HepG2 (cell line): ENCODE data around the gene SDC4. TPM values are rescaled to one million over a fixed set of nuclear protein-coding genes. Genes with fewer than 3 reads are reported as not detected.

Experiments used
- ARNTL ChIP-seq: sonication (generic); formaldehyde crosslinking; IDR thresholded peaks from 2 replicates; pipeline ENCODE4 v1.4.0; 2020; ENCODE audit warnings: mild to moderate bottlenecking, missing genetic modification reagents
- CC2D1A ChIP-seq: sonication (generic); formaldehyde crosslinking; IDR thresholded peaks from 2 replicates; pipeline ENCODE4 v1.8.1; 2023; ENCODE audit warnings: mild to moderate bottlenecking, missing genetic modification reagents
- DR1 ChIP-seq: sonication (generic); formaldehyde crosslinking; IDR thresholded peaks from 2 replicates; pipeline ENCODE4 v1.8.0; 2021; ENCODE audit warnings: mild to moderate bottlenecking, missing genetic modification reagents, inconsistent platforms
- FOSL2 ChIP-seq: sonication (generic); formaldehyde crosslinking; IDR thresholded peaks from 2 replicates; pipeline ENCODE4 v1.4.0; 2020; ENCODE audit warnings: missing genetic modification reagents
- KAT8 ChIP-seq: IDR thresholded peaks from 2 replicates; pipeline ENCODE4 v1.6.1; 2016; ENCODE audit warnings: missing genetic modification reagents, missing compliant biosample characterization
- KDM1A ChIP-seq: IDR thresholded peaks from 2 replicates; pipeline ENCODE4 v1.6.1; 2016; ENCODE audit warnings: missing compliant biosample characterization
- KDM2A ChIP-seq: sonication (generic); formaldehyde crosslinking; IDR thresholded peaks from 2 replicates; pipeline ENCODE4 v1.4.0; 2020; ENCODE audit warnings: low read depth, missing genetic modification reagents, borderline replicate concordance
- MEF2D ChIP-seq: sonication (generic); formaldehyde crosslinking; IDR thresholded peaks from 2 replicates; pipeline ENCODE4 v1.5.1; 2020; ENCODE audit warnings: mild to moderate bottlenecking, missing genetic modification reagents
- MIER3 ChIP-seq: IDR thresholded peaks from 2 replicates; pipeline ENCODE4 v1.6.1; 2016; ENCODE audit warnings: missing compliant biosample characterization, borderline replicate concordance
- MYC ChIP-seq: sonication (generic); formaldehyde crosslinking; IDR thresholded peaks from 2 replicates; pipeline ENCODE4 v1.9.0; 2021; ENCODE audit warnings: missing genetic modification reagents, borderline replicate concordance
- SMAD3 ChIP-seq: sonication (generic); formaldehyde crosslinking; IDR thresholded peaks from 2 replicates; pipeline ENCODE4 v1.4.0; 2020; ENCODE audit warnings: missing genetic modification reagents
- SRF ChIP-seq: IDR thresholded peaks from 2 replicates; pipeline ENCODE4 v1.6.1; 2011; ENCODE audit warnings: mild to moderate bottlenecking, low read depth, low read length, moderate library complexity
- THRA ChIP-seq: sonication (generic); formaldehyde crosslinking; IDR thresholded peaks from 2 replicates; pipeline ENCODE4 v1.4.0; 2020; ENCODE audit warnings: missing genetic modification reagents, borderline replicate concordance
- ZBTB25 ChIP-seq: IDR thresholded peaks from 2 replicates; pipeline ENCODE4 v1.6.1; 2018; ENCODE audit warnings: missing genetic modification reagents
- ZFP82 ChIP-seq: sonication (generic); formaldehyde crosslinking; IDR thresholded peaks from 2 replicates; pipeline ENCODE4 v1.5.1; 2020; ENCODE audit warnings: mild to moderate bottlenecking, missing genetic modification reagents, borderline replicate concordance
- ZMAT3 ChIP-seq: sonication (generic); formaldehyde crosslinking; conservative IDR thresholded peaks from 2 replicates; pipeline ENCODE4 v1.7.0; 2021; ENCODE audit warnings: missing genetic modification reagents
- ZNF234 ChIP-seq: sonication (generic); formaldehyde crosslinking; conservative IDR thresholded peaks from 2 replicates; pipeline ENCODE4 v1.5.1; 2020; ENCODE audit warnings: mild to moderate bottlenecking, missing genetic modification reagents
- ZNF776 ChIP-seq: sonication (generic); formaldehyde crosslinking; IDR thresholded peaks from 2 replicates; pipeline ENCODE4 v1.4.0; 2020; ENCODE audit warnings: mild to moderate bottlenecking, missing genetic modification reagents
- polyA plus RNA-seq, 8 experiments: library from polyadenylated mRNA; depleted of rRNA in 3 of 8; stranded (reverse) in 7 of 8; unstranded in 1 of 8; fragments of >200 nt; fragmentation: Illumina TruSeq in 4 of 8; extraction: Trizol in 4 of 8; gene quantifications; 2 replicates each; pipeline versions ENCODE4 v1.2.1 to v1.2.3, GENCODE V29; 2011 to 2016; ENCODE audit warnings: low read depth in 4 of 8, missing spikeins in 1 of 8, mixed read lengths in 1 of 8; ENCODE audit not compliant: insufficient read depth in 1 of 8
- total RNA-seq, 5 experiments: library from RNA; depleted of rRNA; stranded (reverse); fragments of >200 nt; fragmentation: Illumina TruSeq; extraction: Trizol; gene quantifications; 2 replicates each; pipeline ENCODE4 v1.2.3, GENCODE V29; 2016; ENCODE audit warnings: low read depth in 1 of 5
- TF ChIP-seq, protein P1 (sequence below): sonication (generic); formaldehyde crosslinking; IDR thresholded peaks from 2 replicates; pipeline ENCODE4 v1.5.0; 2020; ENCODE audit warnings: missing genetic modification reagents
- TF ChIP-seq, protein P2 (sequence below): sonication (generic); formaldehyde crosslinking; IDR thresholded peaks from 2 replicates; pipeline ENCODE4 v1.4.0; 2020; ENCODE audit warnings: missing genetic modification reagents
- TF ChIP-seq, protein P3 (sequence below): sonication (generic); formaldehyde crosslinking; IDR thresholded peaks from 2 replicates; pipeline ENCODE4 v1.4.0; 2020; ENCODE audit warnings: missing genetic modification reagents

SDC4 gene
- total and polyA plus RNA-seq, 2 of the 13 experiments (the other 11 are each of a cell fraction or from before 2014, with no cell fraction given) = 49.0 to 65.1 TPM

GRCh38 chr20:45347936-45348778 lies at the start of gene SDC4 (continued):
- TF ChIP-seq, protein P1, sequence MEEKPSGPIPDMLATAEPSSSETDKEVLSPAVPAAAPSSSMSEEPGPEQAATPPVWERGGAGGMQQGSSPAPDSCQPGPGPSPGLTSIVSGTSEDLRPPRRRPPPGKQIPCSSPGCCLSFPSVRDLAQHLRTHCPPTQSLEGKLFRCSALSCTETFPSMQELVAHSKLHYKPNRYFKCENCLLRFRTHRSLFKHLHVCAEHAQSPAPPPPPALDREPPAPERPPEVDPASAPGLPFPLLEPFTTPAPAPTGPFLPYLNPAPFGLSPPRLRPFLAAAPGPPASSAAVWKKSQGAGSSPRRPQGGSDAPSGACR (CRISPR knock-in tag) = peak; percentile 92; the same call in 1 of the 2 replicates
- TF ChIP-seq SRF = no peak
- TF ChIP-seq ZFP82 (CRISPR knock-in tag) = peak; percentile 57; the same call in 1 of the 2 replicates
- TF ChIP-seq, protein P2, sequence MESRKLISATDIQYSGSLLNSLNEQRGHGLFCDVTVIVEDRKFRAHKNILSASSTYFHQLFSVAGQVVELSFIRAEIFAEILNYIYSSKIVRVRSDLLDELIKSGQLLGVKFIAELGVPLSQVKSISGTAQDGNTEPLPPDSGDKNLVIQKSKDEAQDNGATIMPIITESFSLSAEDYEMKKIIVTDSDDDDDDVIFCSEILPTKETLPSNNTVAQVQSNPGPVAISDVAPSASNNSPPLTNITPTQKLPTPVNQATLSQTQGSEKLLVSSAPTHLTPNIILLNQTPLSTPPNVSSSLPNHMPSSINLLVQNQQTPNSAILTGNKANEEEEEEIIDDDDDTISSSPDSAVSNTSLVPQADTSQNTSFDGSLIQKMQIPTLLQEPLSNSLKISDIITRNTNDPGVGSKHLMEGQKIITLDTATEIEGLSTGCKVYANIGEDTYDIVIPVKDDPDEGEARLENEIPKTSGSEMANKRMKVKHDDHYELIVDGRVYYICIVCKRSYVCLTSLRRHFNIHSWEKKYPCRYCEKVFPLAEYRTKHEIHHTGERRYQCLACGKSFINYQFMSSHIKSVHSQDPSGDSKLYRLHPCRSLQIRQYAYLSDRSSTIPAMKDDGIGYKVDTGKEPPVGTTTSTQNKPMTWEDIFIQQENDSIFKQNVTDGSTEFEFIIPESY (CRISPR knock-in tag) = no peak
- TF ChIP-seq SMAD3 (CRISPR knock-in tag) = no peak
- TF ChIP-seq KAT8 (CRISPR knock-in tag) = peak; percentile 69
- peak; percentile 81 for TF ChIP-seq ZBTB25 (CRISPR knock-in tag)
- TF ChIP-seq, protein P3, sequence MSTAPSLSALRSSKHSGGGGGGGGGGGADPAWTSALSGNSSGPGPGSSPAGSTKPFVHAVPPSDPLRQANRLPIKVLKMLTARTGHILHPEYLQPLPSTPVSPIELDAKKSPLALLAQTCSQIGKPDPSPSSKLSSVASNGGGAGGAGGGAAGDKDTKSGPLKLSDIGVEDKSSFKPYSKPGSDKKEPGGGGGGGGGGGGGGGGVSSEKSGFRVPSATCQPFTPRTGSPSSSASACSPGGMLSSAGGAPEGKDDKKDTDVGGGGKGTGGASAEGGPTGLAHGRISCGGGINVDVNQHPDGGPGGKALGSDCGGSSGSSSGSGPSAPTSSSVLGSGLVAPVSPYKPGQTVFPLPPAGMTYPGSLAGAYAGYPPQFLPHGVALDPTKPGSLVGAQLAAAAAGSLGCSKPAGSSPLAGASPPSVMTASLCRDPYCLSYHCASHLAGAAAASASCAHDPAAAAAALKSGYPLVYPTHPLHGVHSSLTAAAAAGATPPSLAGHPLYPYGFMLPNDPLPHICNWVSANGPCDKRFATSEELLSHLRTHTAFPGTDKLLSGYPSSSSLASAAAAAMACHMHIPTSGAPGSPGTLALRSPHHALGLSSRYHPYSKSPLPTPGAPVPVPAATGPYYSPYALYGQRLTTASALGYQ (CRISPR knock-in tag) = peak; percentile 47; the same call in 1 of the 2 replicates
- no peak for TF ChIP-seq CC2D1A
- peak; percentile 62; the same call in 1 of the 2 replicates for TF ChIP-seq FOSL2 (CRISPR knock-in tag)
- TF ChIP-seq ZNF776 = peak; percentile 77; the same call in 1 of the 2 replicates
- peak; percentile 83; the same call in 1 of the 2 replicates for TF ChIP-seq KDM2A
- TF ChIP-seq MYC (CRISPR knock-in tag) = peak; percentile 73
- 0 out of 2 replicates have a peak, but pooled peaks have one; percentile 37 for TF ChIP-seq THRA (CRISPR knock-in tag)
- peak; percentile 79 for TF ChIP-seq DR1 (CRISPR knock-in tag)
- TF ChIP-seq KDM1A (CRISPR knock-in tag) = peak; percentile 48
- TF ChIP-seq MIER3 (CRISPR knock-in tag) = no peak
- TF ChIP-seq ARNTL (CRISPR knock-in tag) = peak; percentile 79
- TF ChIP-seq MEF2D = peak; percentile 76
- TF ChIP-seq ZMAT3 (CRISPR knock-in tag) = peak; percentile 88
- 0 out of 2 replicates have a peak, but pooled peaks have one; percentile 38 for TF ChIP-seq ZNF234 (CRISPR knock-in tag)
